ENCODE data around the gene CEP112. TPM values are rescaled to one million over a fixed set of nuclear protein-coding genes. Genes with fewer than 3 reads are reported as not detected.

Gene CEP112
- total RNA-seq, 1 donor from 2014 or later, result 14.8 TPM

GRCh38 chr17:65677932-65678331 is 514.0 kb downstream of the CEP112 start:
- no peak for DNase-seq

- peak; percentile 21 for DNase-seq
Measured at GRCh38 chr17:65674246-65675045, 517.5 kb downstream of the CEP112 start.

GRCh38 chr17:65670667-65671371 is 521.1 kb downstream of the CEP112 start:
- DNase-seq, result no peak

- no peak for DNase-seq
Measured at GRCh38 chr17:65668211-65668610, 523.7 kb downstream of the CEP112 start.

GRCh38 chr17:65667656-65668055 is 524.3 kb downstream of the CEP112 start:
- DNase-seq, result no peak

- DNase-seq, result no peak
Measured at GRCh38 chr17:65666876-65667321, 525.0 kb downstream of the CEP112 start.

GRCh38 chr17:65665966-65666365 is 526.0 kb downstream of the CEP112 start:
- no peak for DNase-seq

- no peak for DNase-seq
Measured at GRCh38 chr17:65664696-65665095, 527.2 kb downstream of the CEP112 start.

- DNase-seq, result peak; percentile 26
Measured at GRCh38 chr17:65664266-65664665, 527.7 kb downstream of the CEP112 start.

- no peak for DNase-seq
Measured at GRCh38 chr17:65662196-65662595, 529.7 kb downstream of the CEP112 start.

GRCh38 chr17:65660947-65661346 is 531.0 kb downstream of the CEP112 start:
- peak; percentile 94 for DNase-seq

GRCh38 chr17:65660078-65660477 is 531.9 kb downstream of the CEP112 start:
- no peak for DNase-seq

GRCh38 chr17:65659512-65659911 is 532.4 kb downstream of the CEP112 start:
- no peak for DNase-seq

- DNase-seq, result no peak
Measured at GRCh38 chr17:65657251-65657828, 534.6 kb downstream of the CEP112 start.

- no peak for DNase-seq
Measured at GRCh38 chr17:65656390-65657250, 535.3 kb downstream of the CEP112 start.

GRCh38 chr17:65655706-65656105 is 536.2 kb downstream of the CEP112 start:
- no peak for DNase-seq

- DNase-seq, result no peak
Measured at GRCh38 chr17:65644545-65644944, 547.4 kb downstream of the CEP112 start.

GRCh38 chr17:65638221-65638975 is 553.5 kb downstream of the CEP112 start:
- DNase-seq, result no peak

GRCh38 chr17:65637786-65638185 is 554.1 kb downstream of the CEP112 start:
- DNase-seq, result no peak

GRCh38 chr17:65634533-65634932 is 557.4 kb downstream of the CEP112 start:
- peak; percentile 14 for DNase-seq

- DNase-seq, result peak; percentile 83
Measured at GRCh38 chr17:65633988-65634387, 557.9 kb downstream of the CEP112 start.
